ENCODE data around the gene POLR3A. TPM values are rescaled to one million over a fixed set of nuclear protein-coding genes. Genes with fewer than 3 reads are reported as not detected.

Gene POLR3A
- total and polyA plus RNA-seq, 12 donors = 4.2 to 12.5 (median 10.2) TPM

DNA sequence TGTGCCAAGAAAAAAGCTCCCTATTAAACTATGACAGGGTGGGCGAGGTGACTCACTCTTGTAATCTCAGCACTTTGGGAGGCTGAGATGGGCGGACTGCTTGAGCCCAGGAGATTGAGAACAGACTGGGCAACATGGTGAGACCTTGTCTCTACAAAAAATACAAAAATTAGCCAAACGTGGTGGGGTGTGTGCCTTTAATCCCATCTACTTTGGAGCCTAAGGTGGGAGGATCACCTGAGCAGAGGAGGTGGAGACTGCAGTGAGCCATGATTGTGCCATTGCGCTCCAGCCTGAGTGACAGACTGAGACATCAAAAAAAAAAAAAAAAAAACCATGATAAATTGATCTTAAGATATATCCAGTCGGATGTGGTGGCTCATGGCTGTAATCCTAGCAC lies 11.5 kb downstream of the POLR3A start:
- intact Hi-C loops (cut with DNase I) = no loop called here
- DNase-seq = no peak
- H3K27ac ChIP-seq = no peak overlapping the region
- no peak for ATAC-seq
- no peaks in the 10 kb centered on the region for H3K4me1 ChIP-seq
- H3K9me3 ChIP-seq = no peaks in the 10 kb centered on the region
- H3K4me3 ChIP-seq = no peak overlapping the region
- no peaks in the 10 kb centered on the region for H3K27me3 ChIP-seq
- 81 to 82% methylated on average over 5 of the region's 5 CpGs for WGBS, 2 donors
- peaks cover 0 to 100% (median 84%) of the 10 kb centered on the region in 9 donors for H3K36me3 ChIP-seq
- TF ChIP-seq, protein P1, sequence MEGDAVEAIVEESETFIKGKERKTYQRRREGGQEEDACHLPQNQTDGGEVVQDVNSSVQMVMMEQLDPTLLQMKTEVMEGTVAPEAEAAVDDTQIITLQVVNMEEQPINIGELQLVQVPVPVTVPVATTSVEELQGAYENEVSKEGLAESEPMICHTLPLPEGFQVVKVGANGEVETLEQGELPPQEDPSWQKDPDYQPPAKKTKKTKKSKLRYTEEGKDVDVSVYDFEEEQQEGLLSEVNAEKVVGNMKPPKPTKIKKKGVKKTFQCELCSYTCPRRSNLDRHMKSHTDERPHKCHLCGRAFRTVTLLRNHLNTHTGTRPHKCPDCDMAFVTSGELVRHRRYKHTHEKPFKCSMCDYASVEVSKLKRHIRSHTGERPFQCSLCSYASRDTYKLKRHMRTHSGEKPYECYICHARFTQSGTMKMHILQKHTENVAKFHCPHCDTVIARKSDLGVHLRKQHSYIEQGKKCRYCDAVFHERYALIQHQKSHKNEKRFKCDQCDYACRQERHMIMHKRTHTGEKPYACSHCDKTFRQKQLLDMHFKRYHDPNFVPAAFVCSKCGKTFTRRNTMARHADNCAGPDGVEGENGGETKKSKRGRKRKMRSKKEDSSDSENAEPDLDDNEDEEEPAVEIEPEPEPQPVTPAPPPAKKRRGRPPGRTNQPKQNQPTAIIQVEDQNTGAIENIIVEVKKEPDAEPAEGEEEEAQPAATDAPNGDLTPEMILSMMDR (IDR thresholded peaks at IDR 0.05) = no peak

DNA sequence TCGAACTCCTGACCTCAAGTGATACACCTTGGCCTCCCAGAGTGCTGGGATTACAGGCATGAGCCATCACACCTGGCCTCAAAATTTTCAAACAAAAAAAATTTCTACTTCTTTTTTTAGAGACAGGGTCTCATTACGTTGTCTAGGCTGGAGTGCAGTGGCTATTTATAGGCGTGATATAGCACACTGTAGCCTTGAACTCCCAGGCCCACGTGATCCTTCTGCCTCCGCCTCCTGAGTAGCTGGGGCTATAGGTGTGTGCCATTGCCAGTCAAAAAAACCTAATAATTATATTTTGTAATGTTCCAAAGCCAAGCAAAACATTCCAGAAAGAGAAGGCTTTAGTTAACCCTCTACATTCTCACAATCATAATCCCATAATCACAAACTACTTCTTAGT lies 13.8 kb downstream of the POLR3A start:
- peak; percentile 51 to 94 (median 85) for ATAC-seq
- Histone ChIP-seq H3K27me3 (no peaks in the 10 kb centered on the region), H3K27ac (peak overlapping the region in 2 of 10 donors; percentile 24 to 30), H3K36me3 (peaks cover 0 to 100% (median 85%) of the 10 kb centered on the region in 9 donors), H3K4me3 (no peak overlapping the region), H3K4me1 (no peaks in the 10 kb centered on the region), H3K9me3 (no peaks in the 10 kb centered on the region)
- TF ChIP-seq, protein P1 (IDR thresholded peaks at IDR 0.05) = no peak
- no peak for DNase-seq
- WGBS, 2 donors = 59 to 67% methylated on average over 5 of the region's 5 CpGs
- intact Hi-C loops (cut with DNase I) = no loop called here

DNA sequence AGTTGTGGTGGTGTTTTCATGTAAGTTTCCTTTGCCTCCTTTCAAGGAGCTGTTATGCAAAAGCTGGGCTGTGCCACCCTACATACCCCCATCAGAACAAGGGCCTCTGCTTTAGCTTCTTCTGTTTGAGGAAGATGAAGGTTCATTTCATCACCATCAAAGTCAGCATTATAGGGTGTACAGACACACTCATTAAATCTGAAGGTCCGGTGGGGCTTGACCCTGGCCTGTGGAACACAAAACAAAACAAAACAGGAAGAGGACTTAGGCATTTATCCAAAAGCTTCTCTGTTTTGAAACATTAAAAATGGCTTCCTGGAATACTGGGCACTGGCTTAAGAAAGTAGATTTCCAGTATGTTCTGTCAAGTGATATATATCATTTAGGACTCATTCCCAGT lies 15.8 kb downstream of the POLR3A start:
- WGBS, 2 donors = 42 to 63% methylated on average over 1 of the region's 1 CpG
- no peaks in the 10 kb centered on the region for H3K4me1 ChIP-seq
- DNase-seq (no peak), ATAC-seq (no peak)
- intact Hi-C loops (cut with DNase I) = no loop called here
- H3K27me3 ChIP-seq = no peaks in the 10 kb centered on the region
- H3K9me3 ChIP-seq = no peaks in the 10 kb centered on the region
- TF ChIP-seq, protein P1 (IDR thresholded peaks at IDR 0.05) = no peak
- peaks cover 0 to 100% (median 79%) of the 10 kb centered on the region in 9 donors for H3K36me3 ChIP-seq
- no peak overlapping the region for H3K27ac ChIP-seq
- H3K4me3 ChIP-seq = no peak overlapping the region

DNA sequence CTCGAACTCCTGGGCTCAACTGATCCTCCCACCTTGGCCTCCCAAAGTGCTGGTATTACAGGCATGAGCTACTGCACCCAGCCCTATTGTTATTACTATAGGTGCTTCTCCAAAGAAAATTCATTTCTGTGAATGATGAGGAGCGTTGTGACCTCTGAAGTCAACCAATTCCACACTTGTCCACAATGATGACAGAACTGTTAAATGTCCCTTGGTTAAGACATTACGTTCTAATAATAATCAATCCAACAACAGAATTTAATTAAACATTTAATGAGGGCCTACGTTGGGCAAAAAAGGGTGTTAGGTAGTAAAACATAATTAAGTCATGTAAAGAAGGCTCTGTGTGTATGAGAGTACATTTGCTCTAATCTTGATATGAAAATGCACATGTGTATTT lies 18.2 kb downstream of the POLR3A start:
- DNase-seq (no peak), ATAC-seq (no peak)
- Histone ChIP-seq H3K36me3 (peaks cover 0 to 100% (median 76%) of the 10 kb centered on the region in 9 donors), H3K4me1 (no peaks in the 10 kb centered on the region), H3K9me3 (no peaks in the 10 kb centered on the region), H3K27ac (no peak overlapping the region), H3K4me3 (no peak overlapping the region), H3K27me3 (no peaks in the 10 kb centered on the region)
- WGBS, 2 donors = 94% methylated on average over 4 of the region's 4 CpGs
- intact Hi-C loops (cut with DNase I) = no loop called here
- TF ChIP-seq, protein P1 (IDR thresholded peaks at IDR 0.05) = no peak
